Progenitor cell of endocrine pancreas (in vitro differentiated cells): ENCODE results near the gene CALML6. TPM values are rescaled to one million over a fixed set of nuclear protein-coding genes. Genes with fewer than 3 reads are reported as not detected.

ENCODE experiments used
- DNase-seq: peaks from one replicate; pipeline ENCODE4 v3.0.0; 2021; ENCODE audit warnings: low spot score; ENCODE audit not compliant: unreplicated experiment
- H3K27ac Mint-ChIP-seq: 2 replicates; pipeline ENCODE4 v1.8.0; 2021; ENCODE audit warnings: mild to moderate bottlenecking, moderate library complexity, mixed read lengths
- H3K27me3 Mint-ChIP-seq: 2 replicates; pipeline ENCODE4 v1.8.0; 2021; ENCODE audit warnings: mixed read lengths
- H3K36me3 Mint-ChIP-seq: 2 replicates; pipeline ENCODE4 v1.8.0; 2022; ENCODE audit warnings: mixed read lengths; ENCODE audit not compliant: insufficient read depth
- H3K4me1 Mint-ChIP-seq: 2 replicates; pipeline ENCODE4 v1.8.0; 2021; ENCODE audit warnings: low read depth, mixed read lengths
- H3K4me3 Mint-ChIP-seq: 2 replicates; pipeline ENCODE4 v1.8.0; 2021; ENCODE audit warnings: low read depth, mild to moderate bottlenecking, moderate library complexity, mixed read lengths
- H3K9me3 Mint-ChIP-seq: 2 replicates; pipeline ENCODE4 v1.8.0; 2021; ENCODE audit warnings: low read depth, mixed read lengths
- total RNA-seq: library from RNA; stranded (reverse); gene quantifications from 2 replicates; pipeline ENCODE4 v1.2.1, GENCODE V29; 2021
- TF ChIP-seq, protein P1 (sequence below): fragments of 200-600 bp; sonication (generic); IDR thresholded peaks from one replicate; pipeline ENCODE4 v1.5.0; 2021; ENCODE audit warnings: antibody characterized with exemption, mild to moderate bottlenecking; ENCODE audit not compliant: unreplicated experiment

Gene CALML6
- total RNA-seq, 1 donor from 2014 or later: 1.1 TPM

DNA sequence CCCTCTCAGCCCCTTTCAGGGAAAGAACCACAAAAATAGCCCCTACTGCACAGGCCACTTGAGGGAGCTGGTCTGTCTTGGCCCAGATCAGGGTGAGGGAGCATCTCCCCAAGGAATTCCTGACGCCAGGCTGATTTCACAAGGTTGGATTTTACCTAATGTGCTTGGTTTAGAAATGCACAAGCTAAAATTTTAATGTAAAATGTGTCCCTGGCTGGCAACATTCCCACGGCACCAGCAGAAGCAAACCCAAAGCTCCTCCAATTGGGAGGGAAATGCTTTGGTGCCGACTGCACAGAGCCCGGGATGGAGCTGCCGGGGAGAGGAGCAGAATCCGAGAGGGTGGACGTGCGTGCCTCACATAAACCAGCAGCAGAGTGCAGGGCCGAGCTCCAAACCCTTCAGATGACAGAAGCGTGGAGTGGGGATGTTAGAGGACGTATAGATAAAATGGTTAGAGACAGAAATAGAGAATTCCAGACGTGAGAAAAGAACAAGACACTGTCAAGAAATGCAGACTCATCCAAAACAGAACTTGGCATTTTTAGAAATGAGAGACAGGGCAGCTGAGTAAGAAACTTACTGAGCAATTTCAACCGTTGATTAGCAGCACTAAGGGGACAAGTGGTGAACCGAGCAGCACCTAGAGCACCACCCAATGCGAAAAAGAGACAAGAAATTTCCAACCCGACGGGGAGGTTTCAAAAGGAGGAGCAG lies 45.6 kb downstream of the CALML6 start:
- H3K4me3 Mint-ChIP-seq: no peak overlapping the region
- peaks cover 1% of the 10 kb centered on the region for H3K4me1 Mint-ChIP-seq
- no peaks in the 10 kb centered on the region for H3K9me3 Mint-ChIP-seq
- no peak overlapping the region for H3K27ac Mint-ChIP-seq
- TF ChIP-seq, protein P1, sequence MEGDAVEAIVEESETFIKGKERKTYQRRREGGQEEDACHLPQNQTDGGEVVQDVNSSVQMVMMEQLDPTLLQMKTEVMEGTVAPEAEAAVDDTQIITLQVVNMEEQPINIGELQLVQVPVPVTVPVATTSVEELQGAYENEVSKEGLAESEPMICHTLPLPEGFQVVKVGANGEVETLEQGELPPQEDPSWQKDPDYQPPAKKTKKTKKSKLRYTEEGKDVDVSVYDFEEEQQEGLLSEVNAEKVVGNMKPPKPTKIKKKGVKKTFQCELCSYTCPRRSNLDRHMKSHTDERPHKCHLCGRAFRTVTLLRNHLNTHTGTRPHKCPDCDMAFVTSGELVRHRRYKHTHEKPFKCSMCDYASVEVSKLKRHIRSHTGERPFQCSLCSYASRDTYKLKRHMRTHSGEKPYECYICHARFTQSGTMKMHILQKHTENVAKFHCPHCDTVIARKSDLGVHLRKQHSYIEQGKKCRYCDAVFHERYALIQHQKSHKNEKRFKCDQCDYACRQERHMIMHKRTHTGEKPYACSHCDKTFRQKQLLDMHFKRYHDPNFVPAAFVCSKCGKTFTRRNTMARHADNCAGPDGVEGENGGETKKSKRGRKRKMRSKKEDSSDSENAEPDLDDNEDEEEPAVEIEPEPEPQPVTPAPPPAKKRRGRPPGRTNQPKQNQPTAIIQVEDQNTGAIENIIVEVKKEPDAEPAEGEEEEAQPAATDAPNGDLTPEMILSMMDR: no peak
- no peaks in the 10 kb centered on the region for H3K36me3 Mint-ChIP-seq
- peaks cover 28% of the 10 kb centered on the region for H3K27me3 Mint-ChIP-seq
- DNase-seq: no peak

DNA sequence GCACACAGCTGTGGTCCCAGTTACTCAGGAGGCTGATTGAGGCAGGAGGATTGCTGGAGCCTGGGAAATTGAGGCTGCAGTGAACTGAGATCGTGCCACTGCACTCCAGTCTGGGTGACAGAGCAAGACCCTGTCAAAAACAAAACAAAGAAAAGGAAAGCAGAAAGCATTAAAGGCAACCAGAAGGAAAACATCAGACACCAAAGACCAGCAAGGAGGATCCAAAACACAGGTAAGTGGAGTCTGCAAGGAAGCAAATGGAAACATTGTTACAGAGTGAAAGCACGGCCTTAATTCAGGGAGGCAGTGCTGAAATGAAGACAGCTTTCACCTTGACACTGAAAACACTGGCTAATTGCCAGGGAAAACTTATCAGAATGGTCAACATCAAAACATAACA lies 47.7 kb downstream of the CALML6 start:
- TF ChIP-seq, protein P1: no peak
- H3K36me3 Mint-ChIP-seq: no peaks in the 10 kb centered on the region
- DNase-seq: no peak
- H3K27me3 Mint-ChIP-seq: peaks cover 33% of the 10 kb centered on the region
- H3K27ac Mint-ChIP-seq: no peak overlapping the region
- no peaks in the 10 kb centered on the region for H3K9me3 Mint-ChIP-seq
- peaks cover 1% of the 10 kb centered on the region for H3K4me1 Mint-ChIP-seq
- no peak overlapping the region for H3K4me3 Mint-ChIP-seq

DNA sequence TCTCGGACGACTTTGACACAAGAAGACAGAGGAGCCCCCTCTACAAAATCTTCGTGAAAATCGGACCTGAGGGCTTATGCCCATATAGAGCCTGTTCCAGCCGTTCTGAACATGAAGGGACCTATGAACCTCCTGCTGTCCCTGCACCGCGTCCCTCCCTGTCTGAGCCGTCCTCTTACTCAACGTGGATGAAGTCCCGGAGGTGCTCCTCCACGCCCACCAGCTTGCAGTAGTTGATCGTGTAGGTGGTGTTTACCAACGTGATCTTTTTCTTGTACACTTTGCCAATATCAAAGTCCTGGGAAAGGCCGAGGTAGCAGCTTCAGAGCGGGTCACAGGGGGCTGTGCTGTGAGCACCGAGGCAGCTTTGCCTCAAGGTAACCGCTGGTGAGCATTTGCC lies 48.5 kb downstream of the CALML6 start:
- TF ChIP-seq, protein P1: no peak
- no peak overlapping the region for H3K27ac Mint-ChIP-seq
- H3K4me1 Mint-ChIP-seq: peaks cover 1% of the 10 kb centered on the region
- no peak for DNase-seq
- peaks cover 31% of the 10 kb centered on the region for H3K27me3 Mint-ChIP-seq
- no peaks in the 10 kb centered on the region for H3K36me3 Mint-ChIP-seq
- no peaks in the 10 kb centered on the region for H3K9me3 Mint-ChIP-seq
- no peak overlapping the region for H3K4me3 Mint-ChIP-seq

DNA sequence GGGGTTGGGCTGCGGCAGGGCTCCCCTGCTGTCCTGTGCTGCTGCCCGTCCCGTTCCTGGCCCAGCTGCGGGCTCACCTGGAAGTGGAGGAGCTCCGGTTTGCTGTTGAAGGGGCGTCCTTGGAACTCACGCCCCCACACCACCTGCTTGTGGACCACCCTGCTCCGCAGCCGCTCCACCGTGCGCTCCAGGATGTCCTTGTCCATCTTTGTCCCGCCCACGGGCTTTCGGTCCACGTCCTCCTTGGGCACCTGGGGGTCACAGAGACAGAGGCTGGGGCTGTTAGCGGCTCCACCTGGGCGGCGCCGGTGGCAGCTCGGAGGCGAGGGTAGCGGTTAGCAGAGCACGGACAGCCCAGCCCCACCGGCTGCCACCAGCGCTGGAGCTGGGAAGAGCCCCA lies 49.8 kb downstream of the CALML6 start:
- Mint-ChIP-seq H3K27ac (no peak overlapping the region), H3K27me3 (peaks cover 29% of the 10 kb centered on the region), H3K4me1 (peaks cover 1% of the 10 kb centered on the region), H3K4me3 (no peak overlapping the region), H3K36me3 (no peaks in the 10 kb centered on the region), H3K9me3 (no peaks in the 10 kb centered on the region)
- DNase-seq: no peak
- TF ChIP-seq, protein P1: no peak

DNA sequence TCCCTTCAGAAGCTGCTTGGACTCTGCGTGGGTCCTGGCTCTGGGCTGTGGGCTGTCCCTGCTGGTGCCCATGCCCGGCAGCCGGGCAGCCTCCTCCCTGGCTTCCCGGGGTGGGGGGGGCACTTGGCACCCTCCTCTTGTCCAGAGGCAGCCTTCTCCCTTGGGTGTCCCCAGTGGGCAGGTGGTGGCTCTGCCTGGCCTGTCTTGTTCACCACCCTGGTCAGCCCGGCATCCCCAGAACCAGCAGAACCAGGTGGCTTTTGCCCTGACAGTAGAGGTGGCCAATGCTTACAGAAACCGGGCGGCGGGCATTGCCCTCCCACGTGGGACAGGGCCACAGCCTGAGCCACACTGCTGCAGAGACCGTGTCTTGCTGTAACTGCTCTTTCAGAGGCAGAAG lies 50.5 kb downstream of the CALML6 start:
- no peak overlapping the region for H3K4me3 Mint-ChIP-seq
- TF ChIP-seq, protein P1: no peak
- H3K27me3 Mint-ChIP-seq: peaks cover 25% of the 10 kb centered on the region
- no peak overlapping the region for H3K27ac Mint-ChIP-seq
- no peaks in the 10 kb centered on the region for H3K36me3 Mint-ChIP-seq
- DNase-seq: no peak
- H3K9me3 Mint-ChIP-seq: no peaks in the 10 kb centered on the region
- peaks cover 1% of the 10 kb centered on the region for H3K4me1 Mint-ChIP-seq
